ENCODE measurements around the gene TMEM95. TPM values are rescaled to one million over a fixed set of nuclear protein-coding genes. Genes with fewer than 3 reads are reported as not detected.
A peak's percentile ranks its signal among the peaks of the same experiment; 100 is the strongest.

TMEM95 gene
- total RNA-seq, 1 experiment from 2014 or later, result not detected

GRCh38 chr17:7341842-7342241, 13.1 kb upstream of the TMEM95 start:
- Mint-ChIP-seq H3K4me3 (ENCODE audit: low read depth, unreplicated experiment) (no peak overlapping the region), H3K9me3 (ENCODE audit: low read depth, unreplicated experiment) (no peaks in the 10 kb centered on the region), H3K27me3 (ENCODE audit: unreplicated experiment) (peaks cover 33% of the 10 kb centered on the region), H3K36me3 (ENCODE audit: insufficient read depth, unreplicated experiment) (peaks cover 12% of the 10 kb centered on the region), H3K27ac (ENCODE audit: unreplicated experiment) (no peak overlapping the region), H3K4me1 (ENCODE audit: low read depth, unreplicated experiment) (no peaks in the 10 kb centered on the region)
- BruUV-seq (replicated peaks), result no TSS peak
- CTCF ChIA-PET, result no interaction called here
- intact Hi-C loops (cut with micrococcal nuclease; ENCODE audit: unreplicated experiment), result no loop called here
- TF ChIP-seq CTCF (IDR thresholded peaks at IDR 0.05; ENCODE audit: unreplicated experiment), result no peak
- no peak for DNase-seq

- Mint-ChIP-seq H3K9me3 (ENCODE audit: low read depth, unreplicated experiment) (no peaks in the 10 kb centered on the region), H3K27ac (ENCODE audit: unreplicated experiment) (no peak overlapping the region), H3K27me3 (ENCODE audit: unreplicated experiment) (peaks cover 47% of the 10 kb centered on the region), H3K4me1 (ENCODE audit: low read depth, unreplicated experiment) (peaks cover 5% of the 10 kb centered on the region), H3K4me3 (ENCODE audit: low read depth, unreplicated experiment) (no peak overlapping the region), H3K36me3 (ENCODE audit: insufficient read depth, unreplicated experiment) (peaks cover 23% of the 10 kb centered on the region)
- intact Hi-C loops (cut with micrococcal nuclease; ENCODE audit: unreplicated experiment), result no loop called here
- DNase-seq, result no peak
- TF ChIP-seq CTCF (IDR thresholded peaks at IDR 0.05; ENCODE audit: unreplicated experiment), result no peak
- CTCF ChIA-PET, result no interaction called here
- no TSS peak for BruUV-seq (replicated peaks)
Observed at GRCh38 chr17:7343250-7343649, 11.7 kb upstream of the TMEM95 start.

- CTCF ChIA-PET, result no interaction called here
- DNase-seq, result no peak
- intact Hi-C loops (cut with micrococcal nuclease; ENCODE audit: unreplicated experiment), result loop anchor here (1.0 to 5.0 kb wide), 2 partner anchors 67 to 300 kb away; no protein-coding TSS in a partner anchor
- no peak for TF ChIP-seq CTCF (IDR thresholded peaks at IDR 0.05; ENCODE audit: unreplicated experiment)
- peak overlapping the region; percentile 57 for H3K27ac Mint-ChIP-seq (ENCODE audit: unreplicated experiment)
- H3K27me3 Mint-ChIP-seq (ENCODE audit: unreplicated experiment), result peaks cover 42% of the 10 kb centered on the region
- no peak overlapping the region for H3K4me3 Mint-ChIP-seq (ENCODE audit: low read depth, unreplicated experiment)
- peaks cover 8% of the 10 kb centered on the region for H3K4me1 Mint-ChIP-seq (ENCODE audit: low read depth, unreplicated experiment)
- peaks cover 51% of the 10 kb centered on the region for H3K36me3 Mint-ChIP-seq (ENCODE audit: insufficient read depth, unreplicated experiment)
- H3K9me3 Mint-ChIP-seq (ENCODE audit: low read depth, unreplicated experiment), result no peaks in the 10 kb centered on the region
- BruUV-seq (replicated peaks), result no TSS peak
Observed at GRCh38 chr17:7346761-7347614, 8.0 kb upstream of the TMEM95 start.

- no TSS peak for BruUV-seq (replicated peaks)
- no peak for DNase-seq
- intact Hi-C loops (cut with micrococcal nuclease; ENCODE audit: unreplicated experiment), result loop anchor here (5.0 kb wide), 1 partner anchor 301 kb away; no protein-coding TSS in a partner anchor
- CTCF ChIA-PET, result interaction anchor here (0.6 kb wide), 1 partner anchor 100 kb away, joined by 4 read pairs; no protein-coding TSS in a partner anchor
- Mint-ChIP-seq H3K4me3 (ENCODE audit: low read depth, unreplicated experiment) (no peak overlapping the region), H3K9me3 (ENCODE audit: low read depth, unreplicated experiment) (no peaks in the 10 kb centered on the region), H3K27ac (ENCODE audit: unreplicated experiment) (peak overlapping the region; percentile 57), H3K27me3 (ENCODE audit: unreplicated experiment) (peaks cover 40% of the 10 kb centered on the region), H3K36me3 (ENCODE audit: insufficient read depth, unreplicated experiment) (peaks cover 60% of the 10 kb centered on the region), H3K4me1 (ENCODE audit: low read depth, unreplicated experiment) (peaks cover 14% of the 10 kb centered on the region)
- TF ChIP-seq CTCF (IDR thresholded peaks at IDR 0.05; ENCODE audit: unreplicated experiment), result no peak
Observed at GRCh38 chr17:7347630-7348477, 7.1 kb upstream of the TMEM95 start.
